Spleen (tissue), 11 donors: Measurements from ENCODE around the gene EIF3I. TPM values are rescaled to one million over a fixed set of nuclear protein-coding genes. Genes with fewer than 3 reads are reported as not detected.
A peak's percentile ranks its signal among the peaks of the same experiment; 100 is the strongest.

Experiments
- DNase-seq: peaks from one replicate; pipeline ENCODE4 v3.0.0-alpha.2; 2020
- H3K27ac ChIP-seq, 8 donors: fragments of 200-600 bp; sonication (generic) in 7 of 8; 1 replicate in 4 of 8; 2 replicates in 4 of 8; pipeline versions ENCODE4 v1.5.0 to v1.8.0; 2016 to 2021; ENCODE audit warnings: inconsistent platforms in 4 of 8, mild to moderate bottlenecking in 4 of 8, moderate library complexity in 1 of 8
- H3K27me3 ChIP-seq, 7 donors: fragments of 200-600 bp; sonication (generic) in 6 of 7; replicated peaks in 1 of 7; 1 replicate in 4 of 7; 2 replicates in 3 of 7; pipeline versions ENCODE4 v1.5.0 to v1.8.0; 2016 to 2021; ENCODE audit warnings: inconsistent platforms in 3 of 7, mild to moderate bottlenecking in 1 of 7
- H3K36me3 ChIP-seq, 6 donors: fragments of 200-600 bp; sonication (generic) in 5 of 6; 1 replicate in 4 of 6; 2 replicates in 2 of 6; pipeline versions ENCODE4 v1.5.0 to v1.8.0; 2016 to 2021; ENCODE audit warnings: inconsistent platforms in 2 of 6
- H3K4me1 ChIP-seq, 6 donors: fragments of 200-600 bp; sonication (generic) in 5 of 6; 1 replicate in 3 of 6; 2 replicates in 3 of 6; pipeline versions ENCODE4 v1.5.0 to v1.8.0; 2016 to 2021; ENCODE audit warnings: inconsistent platforms in 3 of 6
- H3K4me3 ChIP-seq, 8 donors: fragments of 200-600 bp; sonication (generic) in 7 of 8; 1 replicate in 4 of 8; 2 replicates in 4 of 8; pipeline versions ENCODE4 v1.5.0 to v1.8.0; 2016 to 2021; ENCODE audit warnings: inconsistent platforms in 4 of 8, mild to moderate bottlenecking in 4 of 8, moderate library complexity in 2 of 8
- H3K9me3 ChIP-seq, 8 donors: fragments of 200-600 bp; sonication (generic) in 7 of 8; 1 replicate in 4 of 8; 2 replicates in 4 of 8; pipeline versions ENCODE4 v1.5.0 to v1.8.0; 2016 to 2021; ENCODE audit warnings: inconsistent platforms in 4 of 8
- POLR2A ChIP-seq, 3 donors: fragments of 450-650 bp; IDR thresholded peaks; one replicate each; pipeline ENCODE4 v1.5.1; 2017; ENCODE audit warnings: antibody characterized with exemption in 3 of 3, mild to moderate bottlenecking in 1 of 3
- POLR2AphosphoS5 ChIP-seq, 3 donors: sonication (generic); formaldehyde crosslinking; IDR thresholded peaks; one replicate each; pipeline ENCODE4 v1.5.1; 2017; ENCODE audit warnings: antibody characterized with exemption in 3 of 3
- WGBS, 5 donors: extraction: QIAGEN DNeasy Blood & Tissue Kit in 3 of 5; methylation state at CpG; one replicate each; pipeline versions ENCODE4 v1.1.5 to v1.1.7; 2013 to 2018; 5-methylcytosine and 5-hydroxymethylcytosine counted together
- intact Hi-C: fragments of 100-400 bp; cut with DNase I; formaldehyde crosslinking; loops from one replicate; pipeline ENCODE4 v1.15.0; 2023; ENCODE audit warnings: low total_unique reads
- polyA plus RNA-seq, 3 donors: library from polyadenylated mRNA; stranded (reverse); fragments of 200-250 nt; gene quantifications; one replicate each; pipeline ENCODE4 v1.2.1, GENCODE V29; 2013
- total RNA-seq, 7 donors: library from RNA; depleted of rRNA in 3 of 7; stranded (reverse); fragments of >200 nt in 3 of 7; fragmentation: NEBNext Ultra II Directional in 4 of 7; extraction: Animal tissue kit (Norgen Biotek cat#: 25700) in 4 of 7; gene quantifications; one replicate each; pipeline versions ENCODE4 v1.1.0 to v1.2.1, GENCODE V29; 2016 to 2021
- TF ChIP-seq, protein P1 (sequence below), 11 experiments: fragments of 200-600 bp in 7 of 11; fragments of 450-650 bp in 4 of 11; sonication (generic) in 4 of 11; IDR thresholded peaks in 8 of 11; conservative IDR thresholded peaks in 3 of 11; 1 replicate in 7 of 11; 2 replicates in 4 of 11; pipeline versions ENCODE4 v1.4.0 to v1.8.0; 2016 to 2021; ENCODE audit warnings: antibody characterized with exemption in 11 of 11, inconsistent platforms in 4 of 11, mild to moderate bottlenecking in 1 of 11
- donor health status: healthy with polysubstance abuse.
- donor health status: DM: no; HTN: no; CAD: no; lungs with moderate emphysema.
- donor health status: DM: no; HTN: no; CAD: no.
- donor health status: Bipolar disorder and iron deficiency.
- donor health status: healthy.
- donor health status: DM: no; HTN: no; CAD: no.
- donor health status: DM: yes; HTN: yes; CAD: no.

Gene EIF3I
- total and polyA plus RNA-seq, 10 donors = 94.5 to 182 (median 114) TPM

DNA sequence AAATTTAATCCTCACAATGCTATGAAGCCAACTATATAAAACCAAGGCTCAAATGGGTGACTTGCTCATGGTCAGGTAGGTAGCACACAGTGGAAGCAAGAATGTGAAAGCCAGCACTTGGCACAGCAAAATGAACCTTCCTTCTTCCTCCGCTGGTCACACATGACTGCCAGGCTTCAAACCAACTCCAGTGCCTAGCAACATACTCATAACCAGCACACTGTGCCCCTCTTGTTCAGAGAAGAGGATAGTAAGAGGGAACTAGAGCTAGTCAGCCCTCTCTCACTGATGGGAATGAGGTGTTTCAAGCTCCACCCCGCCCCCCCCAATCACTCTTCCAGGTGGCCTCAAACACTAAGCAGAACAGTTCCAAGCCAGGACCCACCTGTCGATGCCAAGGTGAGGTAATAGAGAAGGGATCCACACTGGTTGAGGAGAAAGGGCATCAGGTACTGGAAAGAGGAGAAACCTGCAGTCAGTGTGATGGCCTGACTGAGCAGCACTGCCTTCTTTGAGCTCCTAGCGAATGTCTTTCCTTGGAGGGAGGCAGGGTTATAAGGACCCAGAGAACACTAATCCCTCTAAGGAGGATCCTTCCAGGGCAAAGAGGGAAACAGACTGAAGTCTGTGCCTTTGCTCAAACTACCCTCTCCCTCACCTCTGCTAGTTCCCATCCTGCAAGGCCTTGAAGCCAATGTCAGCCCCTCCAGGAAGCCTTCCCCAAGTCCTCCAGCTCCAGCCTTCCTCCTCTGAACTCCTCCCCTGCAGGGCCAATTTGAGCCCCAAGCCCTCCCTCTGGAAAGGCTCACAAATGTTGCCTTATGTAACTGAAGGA is 1.2 kb upstream of the EIF3I start:
- no peaks in the 10 kb centered on the region for H3K9me3 ChIP-seq
- peak overlapping the region in 5 of 8 donors; percentile 86 to 97 (median 92) for H3K27ac ChIP-seq

DNA sequence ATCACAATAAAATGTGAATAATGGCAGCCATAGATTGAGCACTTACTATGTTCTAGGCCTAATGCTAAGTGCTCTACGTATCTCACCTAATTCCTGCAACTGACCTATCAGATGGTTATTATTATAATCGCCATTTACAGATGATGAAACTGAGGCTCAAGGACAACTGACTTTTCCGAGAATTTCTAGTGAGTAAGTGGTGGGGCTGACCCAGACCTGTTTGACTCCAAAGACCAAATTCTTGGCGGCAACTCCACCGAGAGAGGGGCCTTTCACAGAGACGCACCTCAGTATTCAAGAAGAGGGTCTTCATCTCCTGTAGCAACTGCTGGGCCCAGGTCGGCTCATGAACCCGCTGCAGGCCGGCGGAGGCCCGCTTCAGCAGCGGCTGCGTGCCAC is 627 bp upstream of the EIF3I start:
- TF ChIP-seq, protein P1, sequence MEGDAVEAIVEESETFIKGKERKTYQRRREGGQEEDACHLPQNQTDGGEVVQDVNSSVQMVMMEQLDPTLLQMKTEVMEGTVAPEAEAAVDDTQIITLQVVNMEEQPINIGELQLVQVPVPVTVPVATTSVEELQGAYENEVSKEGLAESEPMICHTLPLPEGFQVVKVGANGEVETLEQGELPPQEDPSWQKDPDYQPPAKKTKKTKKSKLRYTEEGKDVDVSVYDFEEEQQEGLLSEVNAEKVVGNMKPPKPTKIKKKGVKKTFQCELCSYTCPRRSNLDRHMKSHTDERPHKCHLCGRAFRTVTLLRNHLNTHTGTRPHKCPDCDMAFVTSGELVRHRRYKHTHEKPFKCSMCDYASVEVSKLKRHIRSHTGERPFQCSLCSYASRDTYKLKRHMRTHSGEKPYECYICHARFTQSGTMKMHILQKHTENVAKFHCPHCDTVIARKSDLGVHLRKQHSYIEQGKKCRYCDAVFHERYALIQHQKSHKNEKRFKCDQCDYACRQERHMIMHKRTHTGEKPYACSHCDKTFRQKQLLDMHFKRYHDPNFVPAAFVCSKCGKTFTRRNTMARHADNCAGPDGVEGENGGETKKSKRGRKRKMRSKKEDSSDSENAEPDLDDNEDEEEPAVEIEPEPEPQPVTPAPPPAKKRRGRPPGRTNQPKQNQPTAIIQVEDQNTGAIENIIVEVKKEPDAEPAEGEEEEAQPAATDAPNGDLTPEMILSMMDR (IDR thresholded peaks at IDR 0.05 in 8 of 11, conservative IDR thresholded peaks at IDR 0.05 in 3 of 11) = no peak
- TF ChIP-seq POLR2A (IDR thresholded peaks at IDR 0.05) (no peak), POLR2AphosphoS5 (IDR thresholded peaks at IDR 0.05) (no peak)
- H3K4me3 ChIP-seq = peak overlapping the region; percentile 64 to 91 (median 84)
- no peak for DNase-seq
- H3K9me3 ChIP-seq = no peaks in the 10 kb centered on the region
- WGBS, 5 donors = 7 to 45% (median 18%) methylated on average over 5 to 13 of the region's 13 CpGs
- peaks cover 21 to 64% (median 43%) of the 10 kb centered on the region in 6 donors for H3K4me1 ChIP-seq
- peak overlapping the region; percentile 63 to 97 (median 88) for H3K27ac ChIP-seq
- intact Hi-C loops = no loop called here
- no peaks in the 10 kb centered on the region for H3K27me3 ChIP-seq
- H3K36me3 ChIP-seq = peaks cover 0 to 67% (median 34%) of the 10 kb centered on the region in 6 donors

More for the DNA sequence above, 1.2 kb upstream of the EIF3I start:
- intact Hi-C loops = no loop called here
- DNase-seq = no peak
- Histone ChIP-seq H3K4me1 (peaks cover 23 to 64% (median 47%) of the 10 kb centered on the region in 6 donors), H3K4me3 (peak overlapping the region; percentile 64 to 91 (median 84)), H3K36me3 (peaks cover 0 to 67% (median 33%) of the 10 kb centered on the region in 6 donors), H3K27me3 (no peaks in the 10 kb centered on the region)
- 76 to 91% (median 89%) methylated on average over 4 of the region's 4 CpGs for WGBS, 5 donors
- TF ChIP-seq POLR2AphosphoS5 (IDR thresholded peaks at IDR 0.05) (no peak), POLR2A (IDR thresholded peaks at IDR 0.05) (no peak)
- TF ChIP-seq, protein P1 (IDR thresholded peaks at IDR 0.05 in 8 of 11, conservative IDR thresholded peaks at IDR 0.05 in 3 of 11) = no peak

DNA sequence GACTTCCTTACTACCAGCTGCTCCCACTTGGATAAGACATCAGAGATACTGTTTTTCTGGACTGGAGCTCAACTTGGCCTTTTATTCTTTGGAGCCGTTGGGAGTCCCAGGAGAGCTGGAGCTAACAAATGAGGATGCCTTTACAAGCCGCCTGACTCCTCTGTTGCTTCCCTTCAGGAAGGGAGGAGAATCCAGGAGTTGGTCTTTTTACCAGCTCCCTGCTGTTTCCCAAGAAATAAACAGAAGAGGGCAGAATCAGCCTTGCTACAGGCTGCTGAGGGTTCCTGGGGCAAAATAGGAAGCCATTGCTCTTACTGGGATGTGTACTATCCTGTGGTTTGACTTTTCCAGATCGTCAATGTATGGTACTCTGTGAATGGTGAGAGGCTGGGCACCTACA is 1.5 kb downstream of the EIF3I start:
- DNase-seq = no peak
- H3K27ac ChIP-seq = peak overlapping the region in 2 of 8 donors; percentile 30 to 94
- peaks cover 0 to 67% (median 44%) of the 10 kb centered on the region in 6 donors for H3K36me3 ChIP-seq

More for the DNA sequence above, 1.5 kb downstream of the EIF3I start:
- WGBS, 5 donors = 69 to 98% (median 80%) methylated on average over 3 of the region's 3 CpGs
- H3K4me1 ChIP-seq = peaks cover 21 to 60% (median 39%) of the 10 kb centered on the region in 6 donors
- intact Hi-C loops = no loop called here
- no peaks in the 10 kb centered on the region for H3K9me3 ChIP-seq
- peak overlapping the region in 3 of 8 donors; percentile 81 to 88 (median 82) for H3K4me3 ChIP-seq
- TF ChIP-seq, protein P1 (IDR thresholded peaks at IDR 0.05 in 8 of 11, conservative IDR thresholded peaks at IDR 0.05 in 3 of 11) = no peak
- TF ChIP-seq POLR2AphosphoS5 (IDR thresholded peaks at IDR 0.05) (no peak), POLR2A (IDR thresholded peaks at IDR 0.05) (no peak)
- no peaks in the 10 kb centered on the region for H3K27me3 ChIP-seq
